Endodermal cell (in vitro differentiated cells): Measurements from ENCODE around the gene SLC52A1. TPM values are rescaled to one million over a fixed set of nuclear protein-coding genes. Genes with fewer than 3 reads are reported as not detected.

Experiments
- DNase-seq: peaks from one replicate; pipeline ENCODE4 v3.0.0-alpha.2; 2017
- H3K27ac ChIP-seq: 2 replicates; pipeline ENCODE4 v1.5.1; 2013; ENCODE audit warnings: mild to moderate bottlenecking, low read depth, low read length, moderate library complexity
- H3K27me3 ChIP-seq: 2 replicates; pipeline ENCODE4 v1.6.1; 2013; ENCODE audit warnings: mild to moderate bottlenecking, low read length, moderate library complexity; ENCODE audit not compliant: insufficient read depth, control insufficient read depth, poor library complexity, severe bottlenecking
- H3K36me3 ChIP-seq: 2 replicates; pipeline ENCODE4 v1.7.0; 2013; ENCODE audit warnings: mild to moderate bottlenecking, low read length, moderate library complexity; ENCODE audit not compliant: control insufficient read depth, insufficient read depth
- H3K4me1 ChIP-seq: one replicate; pipeline ENCODE4 v1.7.0; 2013; ENCODE audit warnings: low read length; ENCODE audit not compliant: control insufficient read depth, insufficient read depth
- H3K4me3 ChIP-seq: 2 replicates; pipeline ENCODE4 v1.5.1; 2013; ENCODE audit warnings: mild to moderate bottlenecking, low read length, moderate library complexity
- H3K9ac ChIP-seq: 2 replicates; pipeline ENCODE4 v1.6.1; 2013; ENCODE audit warnings: mild to moderate bottlenecking, low read length, moderate library complexity; ENCODE audit not compliant: poor library complexity, severe bottlenecking; ENCODE audit errors: extremely low read depth
- H3K9me3 ChIP-seq: 2 replicates; pipeline ENCODE4 v1.6.1; 2013; ENCODE audit warnings: mild to moderate bottlenecking, low read length, moderate library complexity; ENCODE audit not compliant: control insufficient read depth
- H3K27ac Mint-ChIP-seq: 2 replicates; pipeline ENCODE4 v1.8.0; 2020; ENCODE audit warnings: mixed read lengths
- H3K27me3 Mint-ChIP-seq: 2 replicates; pipeline ENCODE4 v1.8.0; 2021; ENCODE audit warnings: mild to moderate bottlenecking, mixed read lengths; ENCODE audit not compliant: insufficient read depth
- H3K36me3 Mint-ChIP-seq: 2 replicates; pipeline ENCODE4 v1.8.0; 2020; ENCODE audit warnings: low read depth, mixed read lengths
- H3K4me1 Mint-ChIP-seq: 2 replicates; pipeline ENCODE4 v1.8.0; 2020; ENCODE audit warnings: mixed read lengths
- H3K4me3 Mint-ChIP-seq: 2 replicates; pipeline ENCODE4 v1.8.0; 2020; ENCODE audit warnings: mild to moderate bottlenecking, moderate library complexity, mixed read lengths
- H3K9me3 Mint-ChIP-seq: 2 replicates; pipeline ENCODE4 v1.8.0; 2020; ENCODE audit warnings: mild to moderate bottlenecking, mixed read lengths
- WGBS, 2 experiments: methylation state at CpG; one replicate each; pipeline versions ENCODE4 v1.1.5 to v1.1.7; 2013; ENCODE audit warnings: missing lambda C conversion rate in 2 of 2, mixed read lengths in 1 of 2; ENCODE audit not compliant: insufficient coverage in 1 of 2, insufficient read length in 1 of 2; 5-methylcytosine and 5-hydroxymethylcytosine counted together
- total RNA-seq, 2 donors: library from RNA; stranded (reverse); fragmentation: NEBNext Ultra II Directional in 1 of 2; extraction: Animal tissue kit (Norgen Biotek cat#: 25700) in 1 of 2; gene quantifications; 2 replicates in 1 of 2; 3 replicates in 1 of 2; pipeline ENCODE4 v1.2.1, GENCODE V29; 2021
- TF ChIP-seq, protein P1 (sequence below): fragments of 200-600 bp; sonication (generic); conservative IDR thresholded peaks from 2 replicates; pipeline ENCODE4 v1.5.0; 2021; ENCODE audit warnings: antibody characterized with exemption, mild to moderate bottlenecking

SLC52A1 gene
- total RNA-seq, 2 donors from 2014 or later, result 0.13 TPM; not detected in 1

DNA sequence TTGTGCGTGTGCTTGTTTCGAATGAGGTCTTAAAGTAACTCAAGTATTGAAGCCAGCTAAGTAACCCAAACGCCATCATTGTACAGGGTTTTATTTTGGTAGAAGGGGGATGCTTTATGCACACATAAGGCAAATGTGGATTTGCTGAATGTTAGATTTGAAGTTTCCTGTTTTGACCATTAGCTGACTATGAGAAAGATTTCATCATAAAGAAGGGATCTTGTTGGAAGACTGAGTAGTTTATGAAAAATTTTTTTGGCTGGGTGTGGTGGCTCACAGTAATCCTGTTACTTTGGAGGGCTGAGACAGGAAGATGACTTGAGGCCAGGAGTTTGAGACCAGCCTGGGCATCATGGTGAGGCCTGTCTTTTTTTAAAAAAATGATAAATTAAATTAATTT, 33.0 kb upstream of the SLC52A1 start:
- DNase-seq, result no peak
- Histone ChIP-seq H3K36me3 (no peaks in the 10 kb centered on the region), H3K4me1 (no peaks in the 10 kb centered on the region), H3K9me3 (no peaks in the 10 kb centered on the region), H3K4me3 (no peak overlapping the region), H3K27me3 (no peaks in the 10 kb centered on the region), H3K27ac (no peak overlapping the region), H3K9ac (no peak overlapping the region)
- Mint-ChIP-seq H3K36me3 (no peaks in the 10 kb centered on the region), H3K4me1 (no peaks in the 10 kb centered on the region), H3K27ac (no peak overlapping the region), H3K27me3 (peaks cover 27% of the 10 kb centered on the region), H3K4me3 (no peak overlapping the region), H3K9me3 (no peaks in the 10 kb centered on the region)
- TF ChIP-seq, protein P1, sequence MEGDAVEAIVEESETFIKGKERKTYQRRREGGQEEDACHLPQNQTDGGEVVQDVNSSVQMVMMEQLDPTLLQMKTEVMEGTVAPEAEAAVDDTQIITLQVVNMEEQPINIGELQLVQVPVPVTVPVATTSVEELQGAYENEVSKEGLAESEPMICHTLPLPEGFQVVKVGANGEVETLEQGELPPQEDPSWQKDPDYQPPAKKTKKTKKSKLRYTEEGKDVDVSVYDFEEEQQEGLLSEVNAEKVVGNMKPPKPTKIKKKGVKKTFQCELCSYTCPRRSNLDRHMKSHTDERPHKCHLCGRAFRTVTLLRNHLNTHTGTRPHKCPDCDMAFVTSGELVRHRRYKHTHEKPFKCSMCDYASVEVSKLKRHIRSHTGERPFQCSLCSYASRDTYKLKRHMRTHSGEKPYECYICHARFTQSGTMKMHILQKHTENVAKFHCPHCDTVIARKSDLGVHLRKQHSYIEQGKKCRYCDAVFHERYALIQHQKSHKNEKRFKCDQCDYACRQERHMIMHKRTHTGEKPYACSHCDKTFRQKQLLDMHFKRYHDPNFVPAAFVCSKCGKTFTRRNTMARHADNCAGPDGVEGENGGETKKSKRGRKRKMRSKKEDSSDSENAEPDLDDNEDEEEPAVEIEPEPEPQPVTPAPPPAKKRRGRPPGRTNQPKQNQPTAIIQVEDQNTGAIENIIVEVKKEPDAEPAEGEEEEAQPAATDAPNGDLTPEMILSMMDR, result no peak
- 95 to 100% methylated on average over 3 of the region's 3 CpGs for WGBS, 2 experiments

DNA sequence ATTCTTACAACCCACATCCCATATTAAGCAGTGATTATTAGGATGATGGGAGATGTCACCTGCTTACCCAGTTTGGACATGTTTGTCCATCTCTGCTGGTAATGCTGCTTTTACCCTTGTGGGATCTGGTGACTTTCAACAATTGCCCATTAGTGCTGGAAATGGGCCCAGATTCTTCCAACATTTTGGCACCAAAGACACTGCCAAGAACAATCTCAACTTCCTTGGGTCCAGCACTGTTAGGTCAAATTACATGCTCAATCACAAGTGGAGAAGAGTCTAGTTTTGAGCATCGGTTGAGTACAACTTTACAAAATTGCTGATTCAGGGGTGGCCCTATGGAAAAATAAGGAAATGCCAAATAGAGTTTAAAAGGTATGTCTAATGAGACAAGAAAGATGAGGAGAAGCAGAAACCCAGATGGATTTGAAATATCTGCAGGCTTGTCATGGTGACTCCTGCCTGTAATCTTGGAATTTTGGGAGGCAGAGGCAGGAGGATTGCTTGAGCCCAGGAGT, 30.1 kb upstream of the SLC52A1 start:
- Mint-ChIP-seq H3K36me3 (no peaks in the 10 kb centered on the region), H3K4me1 (no peaks in the 10 kb centered on the region), H3K9me3 (no peaks in the 10 kb centered on the region), H3K27ac (no peak overlapping the region), H3K27me3 (peaks cover 26% of the 10 kb centered on the region), H3K4me3 (no peak overlapping the region)
- Histone ChIP-seq H3K4me1 (no peaks in the 10 kb centered on the region), H3K9me3 (no peaks in the 10 kb centered on the region), H3K27ac (no peak overlapping the region), H3K27me3 (no peaks in the 10 kb centered on the region), H3K9ac (no peak overlapping the region), H3K4me3 (no peak overlapping the region), H3K36me3 (no peaks in the 10 kb centered on the region)
- no peak for DNase-seq
- TF ChIP-seq, protein P1, result no peak
- WGBS, 2 experiments, result 86 to 94% methylated on average over 1 of the region's 1 CpG

DNA sequence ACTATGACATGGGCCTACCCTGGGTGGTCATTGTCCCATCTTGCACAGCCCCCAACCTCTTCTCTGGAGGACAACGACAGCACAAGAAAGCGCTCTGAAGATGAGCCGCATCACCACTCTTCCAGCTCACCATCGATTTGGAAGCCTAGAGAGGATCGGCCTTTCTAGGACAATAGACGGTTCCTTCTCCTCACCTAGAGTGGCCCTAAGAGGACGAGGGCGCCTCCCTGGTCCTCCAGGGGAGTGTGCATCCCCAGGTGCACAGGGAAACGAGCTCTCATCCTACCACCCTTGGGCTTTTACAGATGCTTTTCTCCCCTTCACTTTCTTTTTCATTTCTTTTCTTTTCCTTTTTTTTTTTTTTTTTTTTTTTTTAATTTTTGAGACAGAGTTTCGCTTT, 20.3 kb upstream of the SLC52A1 start:
- Histone ChIP-seq H3K36me3 (no peaks in the 10 kb centered on the region), H3K27ac (no peak overlapping the region), H3K9me3 (peaks cover 4% of the 10 kb centered on the region), H3K4me1 (no peaks in the 10 kb centered on the region), H3K4me3 (no peak overlapping the region), H3K9ac (no peak overlapping the region), H3K27me3 (no peaks in the 10 kb centered on the region)
- Mint-ChIP-seq H3K36me3 (no peaks in the 10 kb centered on the region), H3K4me1 (no peaks in the 10 kb centered on the region), H3K27ac (no peak overlapping the region), H3K4me3 (no peak overlapping the region), H3K27me3 (peaks cover 32% of the 10 kb centered on the region), H3K9me3 (peaks cover 22% of the 10 kb centered on the region)
- 89 to 95% methylated on average over 5 to 10 of the region's 10 CpGs for WGBS, 2 experiments
- peak; percentile 63 for DNase-seq
- TF ChIP-seq, protein P1, result no peak
